GM18909 (cell line): ENCODE results near the gene NTMT1.
"Not testable (repeated sequence)": the region's sequence is repeated elsewhere in the genome, so short reads cannot be mapped to it uniquely, and the experiment has no call there.

Experiments
- ATAC-seq: cut with Tn5 transposase; IDR thresholded peaks from one replicate; pipeline ENCODE4 v1.9.1; 2021; ENCODE audit warnings: mild to moderate bottlenecking; ENCODE audit not compliant: unreplicated experiment, poor library complexity

NTMT1 gene

DNA sequence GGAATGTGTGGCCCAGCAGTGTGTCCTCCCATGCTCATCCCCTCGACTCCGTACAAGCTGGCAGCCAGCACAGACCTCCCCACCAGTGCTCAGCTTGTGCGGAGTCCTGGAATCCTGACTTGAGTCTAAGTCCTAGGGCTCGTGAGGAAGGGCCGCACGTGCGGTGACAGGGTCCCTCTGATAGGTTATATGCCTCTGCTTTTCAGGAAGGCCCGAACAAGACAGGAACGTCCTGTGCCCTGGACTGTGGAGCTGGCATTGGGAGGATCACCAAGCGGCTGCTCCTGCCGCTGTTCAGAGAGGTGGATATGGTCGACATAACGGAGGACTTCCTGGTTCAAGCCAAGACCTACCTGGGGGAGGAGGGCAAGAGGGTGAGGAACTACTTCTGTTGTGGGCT, 7.9 kb downstream of the NTMT1 start:
- no peak for ATAC-seq

DNA sequence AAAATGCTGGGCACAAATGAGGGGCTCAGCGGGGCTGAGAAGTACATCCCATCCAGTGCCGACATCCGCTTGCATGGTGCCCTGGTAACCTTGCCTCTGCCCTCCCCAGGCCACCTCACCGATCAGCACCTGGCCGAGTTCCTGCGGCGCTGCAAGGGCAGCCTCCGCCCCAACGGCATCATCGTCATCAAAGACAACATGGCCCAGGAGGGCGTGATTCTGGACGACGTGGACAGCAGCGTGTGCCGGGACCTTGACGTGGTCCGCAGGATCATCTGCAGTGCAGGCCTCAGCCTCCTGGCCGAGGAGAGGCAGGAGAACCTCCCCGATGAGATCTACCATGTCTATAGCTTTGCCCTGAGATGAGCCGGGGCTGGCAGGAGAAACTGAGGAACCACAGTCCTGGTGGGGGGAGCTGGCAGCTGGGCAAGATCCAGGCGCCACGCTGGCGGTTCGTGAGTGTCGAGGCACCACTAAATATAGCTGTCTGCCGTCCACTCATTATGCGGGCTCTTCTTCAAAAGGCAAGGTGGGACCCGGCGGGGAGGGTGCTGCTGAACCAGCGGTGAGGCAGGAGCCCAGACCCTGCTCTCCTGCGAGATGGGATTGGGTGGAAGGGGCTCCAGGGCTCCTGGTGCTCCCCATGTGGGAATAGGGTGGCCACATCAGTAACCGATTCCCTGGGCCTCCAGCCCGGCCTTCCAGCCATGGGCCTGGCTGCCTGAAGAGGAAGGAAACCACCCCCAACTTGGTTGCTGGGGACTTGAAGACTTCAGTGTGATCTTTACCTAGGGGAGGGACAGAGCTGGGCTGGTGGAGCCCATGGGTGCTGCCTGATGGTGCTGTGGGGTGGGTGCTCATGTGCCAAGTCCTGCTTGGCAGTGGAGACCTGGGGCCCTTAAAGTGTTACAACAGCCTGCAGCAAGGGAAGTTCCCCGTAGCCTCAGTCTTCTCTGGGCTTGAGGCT, 9.4 kb downstream of the NTMT1 start:
- ATAC-seq: no peak

- ATAC-seq: not testable (repeated sequence)
Measured at GRCh38 chr9:129636343-129636742, 10.4 kb downstream of the NTMT1 start.

GRCh38 chr9:129637102-129637501, 11.1 kb downstream of the NTMT1 start:
- no peak for ATAC-seq

DNA sequence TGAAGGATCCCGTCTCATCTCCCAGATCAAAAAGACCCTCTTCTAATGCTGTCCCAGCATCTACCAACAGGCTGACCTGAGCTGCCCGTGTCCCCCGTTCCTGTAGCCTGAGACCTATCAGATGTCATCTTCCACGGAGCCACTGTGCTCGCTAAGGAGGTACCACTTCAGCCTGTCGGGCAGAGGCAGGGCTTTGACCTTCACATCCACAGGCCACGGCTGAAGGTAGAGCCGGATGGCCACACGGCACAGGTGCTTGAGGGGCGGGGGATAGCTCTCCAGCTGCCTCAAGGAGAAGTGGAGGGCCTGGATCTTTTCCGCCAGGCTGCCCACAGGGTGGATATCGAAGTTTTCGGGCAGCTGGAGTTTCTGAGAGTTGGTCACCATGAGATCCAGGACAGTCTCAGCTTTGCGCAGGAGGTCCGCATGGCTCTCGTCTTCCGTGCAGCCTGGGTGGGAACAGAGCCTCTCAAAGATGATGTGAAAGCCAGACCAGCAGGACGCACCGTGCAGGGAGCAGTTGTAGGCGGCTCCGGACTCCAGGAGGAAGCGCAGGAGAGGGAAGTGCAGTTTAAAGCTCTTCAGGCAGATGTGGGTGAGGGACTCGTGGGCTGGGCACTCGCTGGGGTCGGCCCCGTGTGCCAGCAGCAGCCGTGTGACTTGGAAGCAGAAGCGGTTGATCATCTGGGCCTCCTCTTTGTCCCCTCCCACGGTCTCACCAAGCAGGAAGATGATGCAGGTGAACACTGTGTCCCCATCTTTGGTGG, 11.9 kb downstream of the NTMT1 start:
- ATAC-seq: no peak

GRCh38 chr9:129639034-129639630, 13.2 kb downstream of the NTMT1 start:
- ATAC-seq: no peak

DNA sequence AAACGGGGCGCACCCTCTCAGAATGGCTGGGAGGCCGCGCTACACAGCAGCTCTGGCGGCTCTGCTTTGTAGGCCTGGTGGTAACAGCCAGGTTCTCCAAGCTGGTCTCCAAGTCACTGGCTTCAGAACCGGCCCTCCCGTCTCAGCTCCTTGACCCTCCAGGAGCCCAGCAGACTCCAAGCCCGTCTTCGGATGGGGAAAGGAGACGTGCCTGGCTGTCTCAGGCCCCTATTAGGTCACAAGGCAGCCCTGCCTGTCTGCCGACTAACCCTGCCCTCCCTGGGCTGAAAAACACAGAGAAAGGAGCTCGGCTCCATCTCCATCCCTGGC, 13.8 kb downstream of the NTMT1 start:
- no peak for ATAC-seq

GRCh38 chr9:129640086-129640870, 14.3 kb downstream of the NTMT1 start:
- no peak for ATAC-seq

GRCh38 chr9:129640871-129641749, 15.1 kb downstream of the NTMT1 start:
- no peak for ATAC-seq

GRCh38 chr9:129641750-129642585, 16.0 kb downstream of the NTMT1 start, which contains the start of gene ASB6:
TSS of gene ASB6 (minus strand) at chr9:129642151. CDS start at chr9:129641999, 152 bp downstream.
- peak; percentile 89 for ATAC-seq

GRCh38 chr9:129643706-129644105, 17.7 kb downstream of the NTMT1 start:
- ATAC-seq: no peak

DNA sequence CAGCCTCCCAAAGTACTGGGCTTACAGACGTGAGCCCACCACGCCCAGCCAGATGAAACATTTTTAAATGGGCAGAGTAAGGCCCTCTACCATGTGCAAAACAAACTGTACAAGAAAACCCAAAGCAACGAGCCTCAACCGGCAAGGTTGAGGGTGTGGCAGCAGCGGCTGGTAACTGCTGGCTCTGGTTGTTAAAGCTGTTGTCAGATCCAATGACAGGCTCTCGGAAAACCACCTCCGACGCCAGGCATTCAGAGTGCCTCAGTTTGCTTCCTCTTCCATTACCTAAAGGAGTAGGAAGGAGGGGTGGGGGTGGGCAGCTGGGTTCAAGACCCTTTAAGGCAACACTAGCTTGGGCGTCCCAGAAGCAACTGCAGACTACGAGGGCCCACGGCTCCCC, 18.4 kb downstream of the NTMT1 start:
- no peak for ATAC-seq

- no peak for ATAC-seq
Measured at GRCh38 chr9:129644902-129645301, 18.9 kb downstream of the NTMT1 start.

GRCh38 chr9:129646252-129646651, 20.3 kb downstream of the NTMT1 start:
- no peak for ATAC-seq

- no peak for ATAC-seq
Measured at GRCh38 chr9:129646654-129647053, 20.7 kb downstream of the NTMT1 start.

DNA sequence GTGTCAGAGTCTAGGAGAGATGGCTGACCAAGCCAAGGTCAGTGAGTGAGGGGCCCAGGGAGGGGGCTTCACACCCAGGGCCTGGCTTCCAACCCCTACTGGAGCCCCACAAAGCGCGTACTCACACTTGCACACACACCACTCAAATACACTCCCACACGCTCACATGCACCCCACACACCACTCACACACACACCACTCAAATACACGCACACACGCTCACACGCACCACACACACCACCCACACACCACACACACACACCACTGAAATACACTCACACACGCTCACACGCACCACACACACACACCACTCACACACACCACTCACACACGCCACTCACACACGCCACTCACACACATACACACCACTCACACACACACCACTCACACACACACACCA, 21.7 kb downstream of the NTMT1 start:
- no peak for ATAC-seq

DNA sequence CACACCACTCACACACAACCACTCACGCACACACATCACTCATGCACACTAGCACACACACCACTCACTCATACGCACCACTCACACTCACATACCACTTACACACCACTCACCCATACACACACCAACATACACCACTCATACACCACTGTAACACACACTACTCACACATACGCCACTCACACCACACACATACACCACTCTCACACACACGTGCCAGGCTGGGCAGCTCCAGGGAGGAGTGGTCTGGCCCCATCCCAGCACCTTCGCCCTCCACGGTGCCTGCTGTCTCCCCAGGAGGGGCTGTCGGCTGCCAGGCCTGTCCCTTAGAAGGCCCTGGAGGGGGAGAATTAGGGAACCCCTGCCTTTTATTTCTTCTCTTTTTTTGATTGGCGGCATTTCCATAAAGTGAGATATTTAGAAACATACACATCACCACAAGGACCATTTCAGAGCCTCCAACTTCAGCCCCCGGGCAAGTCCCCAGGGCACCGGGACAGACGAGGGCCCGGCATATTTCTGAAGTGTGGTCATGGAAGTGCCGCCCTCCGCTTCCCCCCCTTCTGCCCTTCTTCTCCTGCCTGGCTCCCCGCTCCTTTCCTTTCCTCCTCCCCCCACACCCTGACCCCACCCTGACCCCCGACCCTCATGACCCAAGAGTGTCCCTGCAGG, 22.3 kb downstream of the NTMT1 start:
- no peak for ATAC-seq

GRCh38 chr9:129648764-129649115, 22.8 kb downstream of the NTMT1 start:
- ATAC-seq: no peak
